GM23338 (cell line): ENCODE data around the gene EOLA2.

Experiments used
- CREB1 ChIP-seq: fragments of 250-450 bp; sonication (Bioruptor Pico); IDR thresholded peaks from 2 replicates; pipeline ENCODE4 v1.5.0; 2020; ENCODE audit warnings: low read depth, mild to moderate bottlenecking, moderate library complexity
- CTCF ChIP-seq, 2 experiments: fragments of 200-600 bp in 1 of 2; sonication (generic) in 1 of 2; conservative IDR thresholded peaks; 2 replicates each; pipeline versions ENCODE4 v1.5.1 to v1.6.1; 2016 to 2017; ENCODE audit warnings: antibody characterized with exemption in 2 of 2, low read depth in 2 of 2, mild to moderate bottlenecking in 2 of 2, moderate library complexity in 1 of 2
- EZH2 ChIP-seq: fragments of 200-600 bp; sonication (generic); IDR thresholded peaks from one replicate; pipeline ENCODE4 v1.8.0; 2017; ENCODE audit warnings: antibody characterized with exemption, mild to moderate bottlenecking, low read depth; ENCODE audit not compliant: unreplicated experiment
- EZH2phosphoT487 ChIP-seq: fragments of 200-600 bp; sonication (generic); IDR thresholded peaks from one replicate; pipeline ENCODE4 v1.8.1; 2018; ENCODE audit warnings: antibody characterized with exemption; ENCODE audit not compliant: unreplicated experiment
- JUNB ChIP-seq: IDR thresholded peaks from one replicate; pipeline ENCODE4 v1.6.1; 2016; ENCODE audit warnings: antibody characterized with exemption; ENCODE audit not compliant: unreplicated experiment
- NANOG ChIP-seq: IDR thresholded peaks from 2 replicates; pipeline ENCODE4 v1.6.1; 2016; ENCODE audit warnings: antibody characterized with exemption, borderline replicate concordance
- POLR2AphosphoS5 ChIP-seq: IDR thresholded peaks from 2 replicates; pipeline ENCODE4 v1.6.1; 2016; ENCODE audit warnings: antibody characterized with exemption, low read depth
- REST ChIP-seq: IDR thresholded peaks from one replicate; pipeline ENCODE4 v1.6.1; 2018; ENCODE audit warnings: antibody characterized with exemption; ENCODE audit not compliant: unreplicated experiment
- STAT1 ChIP-seq: IDR thresholded peaks from one replicate; pipeline ENCODE4 v1.6.1; 2016; ENCODE audit warnings: antibody characterized with exemption; ENCODE audit not compliant: unreplicated experiment
- ZNF331 ChIP-seq: fragments of 250-450 bp; sonication (Bioruptor Pico); IDR thresholded peaks from 2 replicates; pipeline ENCODE4 v1.5.0; 2020; ENCODE audit warnings: low read depth, mild to moderate bottlenecking, moderate library complexity

- TF ChIP-seq CTCF (conservative IDR thresholded peaks at IDR 0.05; ENCODE audit: low read depth in 2 of 2) (peak; percentile 45 to 65), CREB1 (CRISPR knock-in tag) (peak; percentile 92), EZH2 (no peak), ZNF331 (CRISPR knock-in tag) (no peak), POLR2AphosphoS5 (peak; percentile 53; the same call in 1 of the 2 replicates), EZH2phosphoT487 (no peak), NANOG (no peak), REST (no peak), JUNB (no peak), STAT1 (no peak)
Observed at GRCh38 chrX:149938427-149938880, at the start of gene EOLA2.
